ENCODE results near the gene SASH1.

SASH1 gene

DNA sequence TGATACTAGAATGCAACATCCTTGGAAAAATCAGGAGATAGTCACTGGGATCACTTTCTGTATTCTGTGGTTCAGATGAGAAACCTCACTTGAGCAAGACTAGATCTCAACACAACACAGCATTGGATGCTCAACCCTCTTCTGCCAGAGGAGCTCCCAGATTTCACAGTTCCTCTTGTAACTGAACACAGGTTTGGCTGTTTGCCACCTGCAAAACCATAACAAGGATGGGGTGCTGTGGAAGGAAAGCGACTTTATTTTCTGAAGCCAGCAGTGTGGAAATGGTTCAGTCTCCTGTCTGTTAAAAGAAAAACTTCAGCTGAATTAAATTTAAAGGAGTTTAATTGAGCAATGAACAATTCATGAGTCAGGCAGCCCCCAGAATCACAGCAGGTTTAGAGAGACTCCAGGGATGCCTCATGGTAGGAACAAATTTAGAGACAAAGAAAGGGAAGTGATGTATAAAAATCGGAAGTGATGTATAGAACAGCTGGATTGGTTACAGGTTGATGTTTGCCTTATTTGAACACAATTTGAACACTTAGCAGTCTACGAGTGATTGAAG lies 254.3 kb downstream of the SASH1 start:
- TF ChIP-seq ZNF549 (tag by site-specific recombination; IDR thresholded peaks at IDR 0.05) (peak; percentile 91), ZNF426 (tag by site-specific recombination; IDR thresholded peaks at IDR 0.05) (no peak), ZNF561 (tag by site-specific recombination; IDR thresholded peaks at IDR 0.05; ENCODE audit: borderline replicate concordance) (no peak), ZNF23 (tag by site-specific recombination; IDR thresholded peaks at IDR 0.05; ENCODE audit: borderline replicate concordance) (no peak)
- Histone ChIP-seq H3K27ac (ENCODE audit: extremely low read depth, low read depth, low read length) (no peak overlapping the region), H3K4me1 (ENCODE audit: control insufficient read depth, insufficient read depth, low read length) (no peaks in the 10 kb centered on the region), H3K36me3 (ENCODE audit: control insufficient read depth in 2 of 2, insufficient read depth in 1 of 2, low read length in 2 of 2) (no peaks in the 10 kb centered on the region), H3K9me3 (ENCODE audit: control insufficient read depth, insufficient read depth, low read depth, low read length) (no peaks in the 10 kb centered on the region), H3K4me3 (ENCODE audit: low read depth, low read length) (no peak overlapping the region)
- POLR2A ChIA-PET = interaction anchor here (1.1 kb wide), 1 partner anchor 37 kb away, joined by 3 read pairs; no protein-coding TSS in a partner anchor
- CTCF ChIA-PET = interaction anchor here (0.7 to 3.6 kb wide), 3 partner anchors 11 to 388 kb away, joined by 3 to 21 read pairs (median 6); no protein-coding TSS in a partner anchor

DNA sequence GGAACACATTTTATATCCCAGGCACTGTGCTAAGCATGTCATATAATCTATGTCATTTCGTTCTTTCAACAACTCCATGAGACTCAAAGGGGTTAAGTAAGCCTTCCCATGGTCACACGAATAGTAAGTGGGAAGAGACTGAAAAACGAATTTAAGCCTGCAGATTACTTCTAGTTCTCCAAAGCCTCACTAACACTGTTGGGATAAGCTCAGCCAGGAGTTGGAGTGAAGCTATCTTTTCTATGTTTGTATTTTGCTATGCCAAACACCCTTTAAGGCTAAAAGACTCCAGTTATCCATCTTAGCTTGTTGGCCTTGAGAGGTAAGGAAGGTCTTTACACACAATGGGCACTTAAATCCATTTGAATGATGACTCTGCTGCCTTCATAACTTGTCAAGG lies 256.1 kb downstream of the SASH1 start:
- no peak overlapping the region for H3K27ac ChIP-seq (ENCODE audit: extremely low read depth, low read depth, low read length)
- CTCF ChIA-PET = interaction anchor here (0.5 to 3.6 kb wide), 3 partner anchors 10 to 21 kb away, joined by 4 to 21 read pairs (median 9); no protein-coding TSS in a partner anchor
- no peaks in the 10 kb centered on the region for H3K36me3 ChIP-seq (ENCODE audit: control insufficient read depth in 2 of 2, insufficient read depth in 1 of 2, low read length in 2 of 2)
- no peaks in the 10 kb centered on the region for H3K9me3 ChIP-seq (ENCODE audit: control insufficient read depth, insufficient read depth, low read depth, low read length)
- no peaks in the 10 kb centered on the region for H3K4me1 ChIP-seq (ENCODE audit: control insufficient read depth, insufficient read depth, low read length)
- TF ChIP-seq ZNF391 (tag by site-specific recombination; IDR thresholded peaks at IDR 0.05; ENCODE audit: borderline replicate concordance, low read depth) (no peak), MZF1 (tag by site-specific recombination; IDR thresholded peaks at IDR 0.05; ENCODE audit: borderline replicate concordance) (no peak), ZFHX2 (tag by site-specific recombination; conservative IDR thresholded peaks at IDR 0.05) (no peak), KLF9 (tag by site-specific recombination; IDR thresholded peaks at IDR 0.05; ENCODE audit: low read depth) (no peak), ZNF521 (tag by site-specific recombination; IDR thresholded peaks at IDR 0.05) (no peak), ZNF16 (tag by site-specific recombination; IDR thresholded peaks at IDR 0.05; ENCODE audit: low read depth) (no peak), ZNF416 (tag by site-specific recombination; IDR thresholded peaks at IDR 0.05) (no peak), ZNF138 (tag by site-specific recombination; IDR thresholded peaks at IDR 0.05; ENCODE audit: borderline replicate concordance) (no peak), KLF10 (tag by site-specific recombination; IDR thresholded peaks at IDR 0.05) (no peak), ZNF670 (tag by site-specific recombination; IDR thresholded peaks at IDR 0.05; ENCODE audit: low read depth) (no peak), HOXC10 (CRISPR knock-in tag; IDR thresholded peaks at IDR 0.05) (no peak), FEZF1 (tag by site-specific recombination; IDR thresholded peaks at IDR 0.05) (no peak), ZFP41 (tag by site-specific recombination; IDR thresholded peaks at IDR 0.05; ENCODE audit: borderline replicate concordance) (no peak), OVOL3 (tag by site-specific recombination; IDR thresholded peaks at IDR 0.05) (no peak), ZNF155 (tag by site-specific recombination; IDR thresholded peaks at IDR 0.05) (no peak), ZNF624 (tag by site-specific recombination; IDR thresholded peaks at IDR 0.05) (no peak)
- TF ChIP-seq, protein P1, sequence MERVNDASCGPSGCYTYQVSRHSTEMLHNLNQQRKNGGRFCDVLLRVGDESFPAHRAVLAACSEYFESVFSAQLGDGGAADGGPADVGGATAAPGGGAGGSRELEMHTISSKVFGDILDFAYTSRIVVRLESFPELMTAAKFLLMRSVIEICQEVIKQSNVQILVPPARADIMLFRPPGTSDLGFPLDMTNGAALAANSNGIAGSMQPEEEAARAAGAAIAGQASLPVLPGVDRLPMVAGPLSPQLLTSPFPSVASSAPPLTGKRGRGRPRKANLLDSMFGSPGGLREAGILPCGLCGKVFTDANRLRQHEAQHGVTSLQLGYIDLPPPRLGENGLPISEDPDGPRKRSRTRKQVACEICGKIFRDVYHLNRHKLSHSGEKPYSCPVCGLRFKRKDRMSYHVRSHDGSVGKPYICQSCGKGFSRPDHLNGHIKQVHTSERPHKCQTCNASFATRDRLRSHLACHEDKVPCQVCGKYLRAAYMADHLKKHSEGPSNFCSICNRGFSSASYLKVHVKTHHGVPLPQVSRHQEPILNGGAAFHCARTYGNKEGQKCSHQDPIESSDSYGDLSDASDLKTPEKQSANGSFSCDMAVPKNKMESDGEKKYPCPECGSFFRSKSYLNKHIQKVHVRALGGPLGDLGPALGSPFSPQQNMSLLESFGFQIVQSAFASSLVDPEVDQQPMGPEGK (tag by site-specific recombination; IDR thresholded peaks at IDR 0.05) = no peak
- TF ChIP-seq, protein P2, sequence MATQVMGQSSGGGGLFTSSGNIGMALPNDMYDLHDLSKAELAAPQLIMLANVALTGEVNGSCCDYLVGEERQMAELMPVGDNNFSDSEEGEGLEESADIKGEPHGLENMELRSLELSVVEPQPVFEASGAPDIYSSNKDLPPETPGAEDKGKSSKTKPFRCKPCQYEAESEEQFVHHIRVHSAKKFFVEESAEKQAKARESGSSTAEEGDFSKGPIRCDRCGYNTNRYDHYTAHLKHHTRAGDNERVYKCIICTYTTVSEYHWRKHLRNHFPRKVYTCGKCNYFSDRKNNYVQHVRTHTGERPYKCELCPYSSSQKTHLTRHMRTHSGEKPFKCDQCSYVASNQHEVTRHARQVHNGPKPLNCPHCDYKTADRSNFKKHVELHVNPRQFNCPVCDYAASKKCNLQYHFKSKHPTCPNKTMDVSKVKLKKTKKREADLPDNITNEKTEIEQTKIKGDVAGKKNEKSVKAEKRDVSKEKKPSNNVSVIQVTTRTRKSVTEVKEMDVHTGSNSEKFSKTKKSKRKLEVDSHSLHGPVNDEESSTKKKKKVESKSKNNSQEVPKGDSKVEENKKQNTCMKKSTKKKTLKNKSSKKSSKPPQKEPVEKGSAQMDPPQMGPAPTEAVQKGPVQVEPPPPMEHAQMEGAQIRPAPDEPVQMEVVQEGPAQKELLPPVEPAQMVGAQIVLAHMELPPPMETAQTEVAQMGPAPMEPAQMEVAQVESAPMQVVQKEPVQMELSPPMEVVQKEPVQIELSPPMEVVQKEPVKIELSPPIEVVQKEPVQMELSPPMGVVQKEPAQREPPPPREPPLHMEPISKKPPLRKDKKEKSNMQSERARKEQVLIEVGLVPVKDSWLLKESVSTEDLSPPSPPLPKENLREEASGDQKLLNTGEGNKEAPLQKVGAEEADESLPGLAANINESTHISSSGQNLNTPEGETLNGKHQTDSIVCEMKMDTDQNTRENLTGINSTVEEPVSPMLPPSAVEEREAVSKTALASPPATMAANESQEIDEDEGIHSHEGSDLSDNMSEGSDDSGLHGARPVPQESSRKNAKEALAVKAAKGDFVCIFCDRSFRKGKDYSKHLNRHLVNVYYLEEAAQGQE (tag by site-specific recombination; IDR thresholded peaks at IDR 0.05) = no peak
- TF ChIP-seq, protein P3, sequence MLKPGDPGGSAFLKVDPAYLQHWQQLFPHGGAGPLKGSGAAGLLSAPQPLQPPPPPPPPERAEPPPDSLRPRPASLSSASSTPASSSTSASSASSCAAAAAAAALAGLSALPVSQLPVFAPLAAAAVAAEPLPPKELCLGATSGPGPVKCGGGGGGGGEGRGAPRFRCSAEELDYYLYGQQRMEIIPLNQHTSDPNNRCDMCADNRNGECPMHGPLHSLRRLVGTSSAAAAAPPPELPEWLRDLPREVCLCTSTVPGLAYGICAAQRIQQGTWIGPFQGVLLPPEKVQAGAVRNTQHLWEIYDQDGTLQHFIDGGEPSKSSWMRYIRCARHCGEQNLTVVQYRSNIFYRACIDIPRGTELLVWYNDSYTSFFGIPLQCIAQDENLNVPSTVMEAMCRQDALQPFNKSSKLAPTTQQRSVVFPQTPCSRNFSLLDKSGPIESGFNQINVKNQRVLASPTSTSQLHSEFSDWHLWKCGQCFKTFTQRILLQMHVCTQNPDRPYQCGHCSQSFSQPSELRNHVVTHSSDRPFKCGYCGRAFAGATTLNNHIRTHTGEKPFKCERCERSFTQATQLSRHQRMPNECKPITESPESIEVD (tag by site-specific recombination; IDR thresholded peaks at IDR 0.05) = no peak
- TF ChIP-seq, protein P4, sequence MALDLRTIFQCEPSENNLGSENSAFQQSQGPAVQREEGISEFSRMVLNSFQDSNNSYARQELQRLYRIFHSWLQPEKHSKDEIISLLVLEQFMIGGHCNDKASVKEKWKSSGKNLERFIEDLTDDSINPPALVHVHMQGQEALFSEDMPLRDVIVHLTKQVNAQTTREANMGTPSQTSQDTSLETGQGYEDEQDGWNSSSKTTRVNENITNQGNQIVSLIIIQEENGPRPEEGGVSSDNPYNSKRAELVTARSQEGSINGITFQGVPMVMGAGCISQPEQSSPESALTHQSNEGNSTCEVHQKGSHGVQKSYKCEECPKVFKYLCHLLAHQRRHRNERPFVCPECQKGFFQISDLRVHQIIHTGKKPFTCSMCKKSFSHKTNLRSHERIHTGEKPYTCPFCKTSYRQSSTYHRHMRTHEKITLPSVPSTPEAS (tag by site-specific recombination; IDR thresholded peaks at IDR 0.05) = no peak
- H3K4me3 ChIP-seq (ENCODE audit: low read depth, low read length) = no peak overlapping the region
- POLR2A ChIA-PET = no interaction called here

All from HEK293 (cell line).